ENCODE measurements around the gene FZD4. TPM values are rescaled to one million over a fixed set of nuclear protein-coding genes. Genes with fewer than 3 reads are reported as not detected.

FZD4 gene
- total RNA-seq, 1 experiment from 2014 or later, result 4.5 TPM

GRCh38 chr11:86932924-86933875 is 22.0 kb downstream of the FZD4 start:
- Histone ChIP-seq H4K5ac (ENCODE audit: insufficient read length, low read depth, low read length) (no peak overlapping the region), H2BK15ac (ENCODE audit: low read depth, low read length) (no peak overlapping the region), H3K4me1 (ENCODE audit: insufficient read depth, low read length) (no peaks in the 10 kb centered on the region; the same call in 1 of the 2 replicates), H3K9me3 (ENCODE audit: control insufficient read depth, low read depth, low read length) (no peaks in the 10 kb centered on the region), H3K79me2 (ENCODE audit: insufficient read depth, low read length) (no peaks in the 10 kb centered on the region), H3K23me2 (ENCODE audit: insufficient read length, low read depth, low read length, poor library complexity, severe bottlenecking) (no peaks in the 10 kb centered on the region), H2BK120ac (ENCODE audit: low read depth, low read length, poor library complexity, severe bottlenecking) (no peak overlapping the region), H2AFZ (ENCODE audit: low read length) (no peak overlapping the region), H3K4ac (ENCODE audit: low read depth, low read length) (no peak overlapping the region), H4K20me1 (ENCODE audit: control insufficient read depth, insufficient read depth, insufficient read length) (no peaks in the 10 kb centered on the region), H4K91ac (ENCODE audit: insufficient read length, low read depth, low read length) (no peak overlapping the region), H3T11ph (ENCODE audit: low read length) (no peak overlapping the region), H2BK5ac (ENCODE audit: insufficient read length, low read length) (no peak overlapping the region), H3K14ac (ENCODE audit: insufficient read depth, low read length) (no peak overlapping the region), H2AK5ac (ENCODE audit: insufficient read length, low read length) (no peak overlapping the region), H3K4me2 (ENCODE audit: insufficient read depth, insufficient read length, low read length) (no peak overlapping the region), H4K8ac (replicated peaks; ENCODE audit: insufficient read length, low read depth, low read length) (no peak overlapping the region), H3K79me1 (ENCODE audit: insufficient read depth, low read depth, low read length, poor library complexity, severe bottlenecking) (no peaks in the 10 kb centered on the region), H3K56ac (ENCODE audit: insufficient read length, low read depth, low read length) (no peak overlapping the region), H3K27ac (ENCODE audit: insufficient read length, low read depth, low read length) (no peak overlapping the region), H3K23ac (ENCODE audit: insufficient read length, low read depth, low read length) (no peak overlapping the region), H2BK20ac (ENCODE audit: low read depth, low read length, poor library complexity, severe bottlenecking) (no peak overlapping the region), H2BK12ac (ENCODE audit: insufficient read length, low read depth, low read length) (no peak overlapping the region), H3K18ac (ENCODE audit: insufficient read length, low read depth, low read length) (no peak overlapping the region), H3K9ac (ENCODE audit: extremely low read depth, insufficient read length, low read length) (no peak overlapping the region), H3K27me3 (ENCODE audit: insufficient read depth, low read length) (no peaks in the 10 kb centered on the region)
- Mint-ChIP-seq H3K9me3 (no peaks in the 10 kb centered on the region), H3K27ac (0 out of 7 replicates have a peak overlapping the region, but pooled peaks of 1 of the 3 experiments have one; percentile 3), H3K27me3 (ENCODE audit: low read depth) (no peaks in the 10 kb centered on the region), H3K4me3 (no peak overlapping the region), H3K4me1 (peaks cover 32 to 34% of the 10 kb centered on the region in 2 experiments), H3K36me3 (ENCODE audit: insufficient read depth in 1 of 3, low read depth in 3 of 3) (no peaks in the 10 kb centered on the region)
- no peak for TF ChIP-seq CTCF (conservative IDR thresholded peaks at IDR 0.05)
- WGBS (ENCODE audit: extremely low coverage, insufficient read length, low lambda C conversion rate), result no CpG with 5 or more reads among the region's 11 CpGs
- DNase-seq, result no peak
